ENCODE data around the gene ITGA7. TPM values are rescaled to one million over a fixed set of nuclear protein-coding genes. Genes with fewer than 3 reads are reported as not detected.

Gene ITGA7
- total and polyA plus RNA-seq, 8 donors: 10.3 to 62.4 (median 20.7) TPM

- no peak for DNase-seq
- intact Hi-C loops (cut with DNase I): loop anchor here in 1 of 2 donors (10.0 kb wide), 1 partner anchor 58 kb away; no protein-coding TSS in a partner anchor
- no peak for ATAC-seq
- peak overlapping the region in 1 of 2 donors; percentile 8 for H3K27ac ChIP-seq
- no peaks in the 10 kb centered on the region for H3K9me3 ChIP-seq
- no peak for TF ChIP-seq CTCF (IDR thresholded peaks at IDR 0.05)
- peaks cover 0 to 29% of the 10 kb centered on the region in 2 donors for H3K27me3 ChIP-seq
- no peak overlapping the region for H3K4me3 ChIP-seq
- H3K4me1 ChIP-seq: peaks cover 4 to 20% of the 10 kb centered on the region in 2 donors
- peaks cover 0 to 18% of the 10 kb centered on the region in 2 donors for H3K36me3 ChIP-seq
Observed at GRCh38 chr12:55746174-55746912, 38.6 kb upstream of the ITGA7 start.

DNA sequence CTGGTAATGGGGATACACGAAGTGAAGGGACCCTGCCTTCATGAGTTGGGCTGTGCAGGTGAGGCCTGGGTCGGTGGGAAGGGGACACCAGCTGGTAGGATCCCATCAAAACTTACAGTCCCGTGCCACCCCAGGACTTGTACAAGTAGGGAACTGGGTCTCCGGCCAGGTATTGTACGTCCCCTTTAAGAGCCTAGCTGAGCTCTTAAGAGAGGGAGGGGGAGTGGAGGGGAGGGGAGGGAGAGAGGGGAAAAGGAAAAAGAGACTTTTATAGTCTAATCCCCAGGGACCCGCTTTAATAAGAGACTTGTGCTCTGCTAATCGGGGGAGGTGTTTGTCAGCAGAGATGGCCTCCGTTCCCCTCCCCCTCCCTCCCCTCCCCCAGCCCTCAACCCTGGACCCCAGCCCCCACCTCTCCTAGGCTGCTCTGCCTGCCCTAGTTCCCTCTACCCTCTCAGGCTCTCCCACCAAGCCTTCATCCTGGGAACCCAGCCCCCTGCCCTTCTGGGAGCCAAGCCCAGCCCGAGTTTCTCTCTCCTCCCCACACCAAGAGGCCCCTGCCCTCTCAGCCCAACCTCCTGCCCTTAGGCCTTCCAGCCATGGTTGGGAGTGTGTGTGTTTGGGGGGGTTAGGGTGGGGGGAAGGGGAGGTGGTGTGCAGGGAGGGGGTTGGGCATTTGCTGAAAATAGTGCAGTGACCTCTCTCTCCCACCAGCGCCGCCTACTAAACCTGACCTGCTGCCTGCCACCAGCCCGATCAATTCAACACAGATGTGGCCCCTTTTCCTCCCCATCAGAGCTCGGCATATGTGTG lies 37.9 kb upstream of the ITGA7 start:
- no peak for ATAC-seq

DNA sequence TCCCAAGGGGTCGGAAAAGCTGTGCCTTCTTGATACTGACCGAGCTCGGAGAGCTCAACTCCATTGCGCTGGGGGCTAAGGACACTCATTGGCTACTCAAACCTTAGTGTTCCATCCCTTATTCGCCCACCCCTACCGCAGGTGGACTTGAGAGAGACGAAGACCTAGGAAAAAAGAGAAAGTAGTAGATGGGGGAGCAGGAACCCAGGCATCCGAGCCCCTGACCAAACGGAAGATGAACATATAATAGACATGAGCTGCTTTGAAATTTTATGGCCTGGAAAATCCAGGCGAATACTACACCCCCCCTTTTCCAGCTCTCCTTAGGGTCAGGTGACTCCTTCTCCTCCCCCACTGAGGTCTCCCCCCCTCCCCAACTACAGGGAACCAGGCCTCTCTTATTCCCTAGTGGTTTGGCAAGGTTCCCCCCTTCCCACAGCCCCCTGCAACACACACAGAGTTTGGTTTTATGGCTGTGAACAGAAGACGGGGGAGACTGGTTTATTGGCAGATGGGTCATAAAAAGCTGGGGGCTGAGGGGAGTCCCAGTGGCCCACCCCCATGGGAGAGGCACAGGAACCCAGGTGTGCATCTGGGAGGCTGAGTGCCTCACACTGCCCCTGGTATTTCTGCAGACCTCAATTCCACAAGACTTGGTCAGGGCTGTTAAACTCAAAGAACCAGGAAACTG lies 36.8 kb upstream of the ITGA7 start:
- intact Hi-C loops (cut with DNase I): loop anchor here in 1 of 2 donors (5.0 to 10.0 kb wide), 2 partner anchors 60 to 193 kb away; no protein-coding TSS in a partner anchor
- DNase-seq (no peak), ATAC-seq (no peak)
- peak overlapping the region; percentile 50 to 65 for H3K4me3 ChIP-seq
- H3K4me1 ChIP-seq: peaks cover 4 to 20% of the 10 kb centered on the region in 2 donors
- H3K36me3 ChIP-seq: peaks cover 0 to 11% of the 10 kb centered on the region in 2 donors
- peaks cover 0 to 29% of the 10 kb centered on the region in 2 donors for H3K27me3 ChIP-seq
- no peak overlapping the region for H3K27ac ChIP-seq
- TF ChIP-seq CTCF (IDR thresholded peaks at IDR 0.05): no peak
- no peaks in the 10 kb centered on the region for H3K9me3 ChIP-seq

More for the DNA sequence above, 37.9 kb upstream of the ITGA7 start:
- TF ChIP-seq CTCF (IDR thresholded peaks at IDR 0.05): no peak
- Histone ChIP-seq H3K4me1 (peaks cover 4 to 20% of the 10 kb centered on the region in 2 donors), H3K36me3 (peaks cover 0 to 11% of the 10 kb centered on the region in 2 donors), H3K9me3 (no peaks in the 10 kb centered on the region), H3K4me3 (no peak overlapping the region), H3K27ac (no peak overlapping the region), H3K27me3 (peaks cover 0 to 29% of the 10 kb centered on the region in 2 donors)
- intact Hi-C loops (cut with DNase I): loop anchor here in 1 of 2 donors (10.0 kb wide), 1 partner anchor 59 kb away; no protein-coding TSS in a partner anchor
- DNase-seq: peak in 1 of 4 donors; percentile 67

DNA sequence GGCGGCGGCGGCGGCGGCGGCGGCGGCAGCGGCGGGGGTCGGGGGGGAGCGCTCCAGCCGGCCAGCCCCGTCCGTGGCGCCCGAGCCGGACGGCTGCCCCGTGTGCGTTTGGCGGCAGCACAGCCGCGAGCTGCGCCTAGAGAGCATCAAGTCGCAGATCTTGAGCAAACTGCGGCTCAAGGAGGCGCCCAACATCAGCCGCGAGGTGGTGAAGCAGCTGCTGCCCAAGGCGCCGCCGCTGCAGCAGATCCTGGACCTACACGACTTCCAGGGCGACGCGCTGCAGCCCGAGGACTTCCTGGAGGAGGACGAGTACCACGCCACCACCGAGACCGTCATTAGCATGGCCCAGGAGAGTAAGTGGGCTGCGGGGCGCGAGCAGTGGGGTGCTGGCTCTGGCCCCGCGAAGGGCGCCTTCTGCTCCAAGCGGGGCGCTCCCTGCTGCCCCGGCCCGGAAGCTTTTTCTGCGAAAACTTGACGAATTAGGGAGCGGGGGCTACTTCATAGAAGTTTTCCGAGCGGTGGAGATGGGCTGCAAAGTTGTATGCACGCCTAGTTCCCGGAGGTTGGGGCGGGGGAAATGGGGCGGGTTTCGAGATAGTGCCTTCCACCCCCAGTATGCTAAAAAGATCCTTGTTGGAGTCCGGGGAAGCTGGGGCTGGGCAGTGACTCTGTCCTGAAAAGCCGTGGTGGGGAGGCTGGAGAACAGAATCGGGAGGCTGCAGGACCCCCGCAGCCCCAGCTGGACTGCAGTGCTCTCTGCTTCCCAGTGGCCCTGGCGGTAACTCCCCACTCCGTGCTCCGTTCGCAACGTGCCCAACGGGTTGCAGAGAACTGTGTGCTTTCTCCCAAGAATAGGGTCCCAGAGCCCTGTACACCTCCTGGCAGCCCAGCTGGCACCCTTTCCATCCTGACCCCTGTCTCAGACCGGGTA lies 36.0 kb upstream of the ITGA7 start:
- H3K4me3 ChIP-seq: peak overlapping the region; percentile 50 to 65
- H3K4me1 ChIP-seq: peaks cover 4 to 20% of the 10 kb centered on the region in 2 donors
- H3K9me3 ChIP-seq: no peaks in the 10 kb centered on the region
- peaks cover 0 to 29% of the 10 kb centered on the region in 2 donors for H3K27me3 ChIP-seq
- peaks cover 0 to 4% of the 10 kb centered on the region in 2 donors for H3K36me3 ChIP-seq
- peak; percentile 57 to 88 (median 74) for DNase-seq
- peak overlapping the region; percentile 60 to 73 for H3K27ac ChIP-seq
- intact Hi-C loops (cut with DNase I): loop anchor here in 1 of 2 donors (5.0 to 10.0 kb wide), 2 partner anchors 61 to 194 kb away; no protein-coding TSS in a partner anchor
- no peak for TF ChIP-seq CTCF (IDR thresholded peaks at IDR 0.05)
- ATAC-seq: peak; percentile 58
